ENCODE measurements around the gene KCTD15.

GRCh38 chr19:33830264-33830663 is 33.6 kb downstream of the KCTD15 start:
- no peak for TF ChIP-seq CTCF (IDR thresholded peaks at IDR 0.05)
- no peak for TF ChIP-seq ZFX (IDR thresholded peaks at IDR 0.05; ENCODE audit: borderline replicate concordance)
